Parathyroid adenoma (tissue), 2 donors: ENCODE data around the gene RASL12.

Source experiments
- H2AFZ ChIP-seq: fragments of 300-600 bp; sonication (generic); one replicate; pipeline ENCODE4 v1.7.0; 2017; ENCODE audit warnings: antibody characterized with exemption, mild to moderate bottlenecking
- H3K27ac ChIP-seq: fragments of 300-600 bp; sonication (generic); one replicate; pipeline ENCODE4 v1.7.0; 2017
- H3K27me3 ChIP-seq: fragments of 300-600 bp; sonication (generic); one replicate; pipeline ENCODE4 v1.7.0; 2017; ENCODE audit warnings: low read length; ENCODE audit not compliant: control insufficient read depth, insufficient read depth
- H3K36me3 ChIP-seq: fragments of 300-600 bp; sonication (generic); one replicate; pipeline ENCODE4 v1.7.0; 2017; ENCODE audit warnings: low read length; ENCODE audit not compliant: control insufficient read depth, insufficient read depth
- H3K4me1 ChIP-seq: fragments of 300-600 bp; sonication (generic); one replicate; pipeline ENCODE4 v1.7.0; 2017; ENCODE audit warnings: control low read depth
- H3K4me2 ChIP-seq: fragments of 300-600 bp; sonication (generic); one replicate; pipeline ENCODE4 v1.7.0; 2017; ENCODE audit warnings: low read length
- H3K4me3 ChIP-seq: fragments of 300-600 bp; sonication (generic); one replicate; pipeline ENCODE4 v1.7.0; 2017; ENCODE audit warnings: low read depth, low read length
- H3K79me2 ChIP-seq: fragments of 300-600 bp; sonication (generic); one replicate; pipeline ENCODE4 v1.7.0; 2017; ENCODE audit warnings: control low read depth
- H3K9ac ChIP-seq: fragments of 300-600 bp; sonication (generic); one replicate; pipeline ENCODE4 v1.7.0; 2017; ENCODE audit warnings: mild to moderate bottlenecking
- H3K9me3 ChIP-seq: fragments of 300-600 bp; sonication (generic); one replicate; pipeline ENCODE4 v1.7.0; 2017; ENCODE audit warnings: low read length; ENCODE audit not compliant: control insufficient read depth
- TF ChIP-seq, protein P1 (sequence below): fragments of 300-600 bp; sonication (generic); IDR thresholded peaks from one replicate; pipeline ENCODE4 v1.7.0; 2017; ENCODE audit warnings: antibody characterized with exemption, mild to moderate bottlenecking
- donor health status: primary hyperparathyroidism.

The RASL12 gene

DNA sequence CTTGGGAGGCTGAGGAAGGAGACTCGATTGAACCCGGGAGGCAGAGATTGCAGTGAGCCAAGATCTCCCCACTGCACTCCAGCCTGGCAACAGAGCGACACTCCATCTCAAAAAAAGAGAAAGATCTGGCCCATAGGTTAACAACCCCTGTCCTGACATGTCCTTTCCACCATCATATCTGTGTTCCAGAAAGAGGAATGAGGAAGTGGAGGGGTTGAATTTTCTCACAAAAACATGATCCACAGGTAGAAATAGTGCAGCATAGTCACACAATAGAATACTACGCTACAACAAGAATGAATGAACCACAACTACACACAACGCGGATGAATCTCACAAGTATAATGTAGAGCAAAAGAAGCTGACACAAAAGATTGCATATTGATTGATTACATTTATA, 27.3 kb downstream of the RASL12 start:
- Histone ChIP-seq H3K4me1 (no peaks in the 10 kb centered on the region), H3K27me3 (no peaks in the 10 kb centered on the region), H2AFZ (no peak overlapping the region), H3K9me3 (no peaks in the 10 kb centered on the region), H3K36me3 (no peaks in the 10 kb centered on the region), H3K9ac (no peak overlapping the region), H3K4me3 (no peak overlapping the region), H3K79me2 (no peaks in the 10 kb centered on the region), H3K4me2 (no peak overlapping the region), H3K27ac (no peak overlapping the region)
- TF ChIP-seq, protein P1, sequence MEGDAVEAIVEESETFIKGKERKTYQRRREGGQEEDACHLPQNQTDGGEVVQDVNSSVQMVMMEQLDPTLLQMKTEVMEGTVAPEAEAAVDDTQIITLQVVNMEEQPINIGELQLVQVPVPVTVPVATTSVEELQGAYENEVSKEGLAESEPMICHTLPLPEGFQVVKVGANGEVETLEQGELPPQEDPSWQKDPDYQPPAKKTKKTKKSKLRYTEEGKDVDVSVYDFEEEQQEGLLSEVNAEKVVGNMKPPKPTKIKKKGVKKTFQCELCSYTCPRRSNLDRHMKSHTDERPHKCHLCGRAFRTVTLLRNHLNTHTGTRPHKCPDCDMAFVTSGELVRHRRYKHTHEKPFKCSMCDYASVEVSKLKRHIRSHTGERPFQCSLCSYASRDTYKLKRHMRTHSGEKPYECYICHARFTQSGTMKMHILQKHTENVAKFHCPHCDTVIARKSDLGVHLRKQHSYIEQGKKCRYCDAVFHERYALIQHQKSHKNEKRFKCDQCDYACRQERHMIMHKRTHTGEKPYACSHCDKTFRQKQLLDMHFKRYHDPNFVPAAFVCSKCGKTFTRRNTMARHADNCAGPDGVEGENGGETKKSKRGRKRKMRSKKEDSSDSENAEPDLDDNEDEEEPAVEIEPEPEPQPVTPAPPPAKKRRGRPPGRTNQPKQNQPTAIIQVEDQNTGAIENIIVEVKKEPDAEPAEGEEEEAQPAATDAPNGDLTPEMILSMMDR = no peak

DNA sequence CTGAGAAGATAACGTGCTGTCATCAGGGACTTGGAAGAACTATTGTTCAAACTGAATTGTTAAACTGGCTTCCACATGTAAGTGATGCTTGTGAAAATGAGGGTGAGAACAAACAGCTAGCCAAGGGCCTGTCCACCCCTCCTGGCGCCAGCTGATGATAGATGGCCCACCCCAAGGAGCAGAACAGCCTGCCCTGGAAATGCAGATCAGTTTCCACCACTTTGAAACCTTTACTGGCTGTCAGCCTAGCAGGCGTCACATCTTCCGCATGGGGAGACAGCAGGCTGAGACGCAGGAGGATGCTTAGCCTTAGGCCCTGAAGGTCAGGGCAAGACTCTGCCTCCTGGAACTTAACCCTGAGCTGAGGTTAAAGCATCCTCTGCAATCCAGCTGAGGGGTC, 29.0 kb downstream of the RASL12 start:
- Histone ChIP-seq H3K9me3 (no peaks in the 10 kb centered on the region), H3K4me3 (no peak overlapping the region), H3K79me2 (no peaks in the 10 kb centered on the region), H2AFZ (no peak overlapping the region), H3K36me3 (no peaks in the 10 kb centered on the region), H3K27ac (no peak overlapping the region), H3K4me1 (no peaks in the 10 kb centered on the region), H3K4me2 (no peak overlapping the region), H3K27me3 (no peaks in the 10 kb centered on the region), H3K9ac (no peak overlapping the region)
- TF ChIP-seq, protein P1 = no peak

DNA sequence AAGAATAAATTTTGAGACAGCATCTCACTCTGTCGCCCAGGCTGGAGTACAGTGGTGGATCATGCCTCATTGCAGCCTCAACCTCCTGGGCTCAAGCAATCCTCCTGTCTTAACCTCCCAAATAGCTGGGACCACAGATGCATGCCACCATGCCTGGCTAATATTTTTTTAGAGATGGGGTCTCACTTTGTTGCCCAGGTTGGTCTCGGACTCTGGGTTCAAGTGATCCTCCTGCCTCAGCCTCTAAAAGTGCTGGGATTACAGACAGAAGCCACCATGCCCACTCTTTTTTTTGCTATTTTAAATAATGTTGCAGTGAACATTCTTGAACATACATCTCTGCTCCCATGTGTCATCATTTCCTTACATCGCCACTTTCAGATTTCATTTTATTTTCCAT, 29.4 kb downstream of the RASL12 start:
- Histone ChIP-seq H3K27ac (no peak overlapping the region), H3K9me3 (no peaks in the 10 kb centered on the region)
- TF ChIP-seq, protein P1 = no peak

DNA sequence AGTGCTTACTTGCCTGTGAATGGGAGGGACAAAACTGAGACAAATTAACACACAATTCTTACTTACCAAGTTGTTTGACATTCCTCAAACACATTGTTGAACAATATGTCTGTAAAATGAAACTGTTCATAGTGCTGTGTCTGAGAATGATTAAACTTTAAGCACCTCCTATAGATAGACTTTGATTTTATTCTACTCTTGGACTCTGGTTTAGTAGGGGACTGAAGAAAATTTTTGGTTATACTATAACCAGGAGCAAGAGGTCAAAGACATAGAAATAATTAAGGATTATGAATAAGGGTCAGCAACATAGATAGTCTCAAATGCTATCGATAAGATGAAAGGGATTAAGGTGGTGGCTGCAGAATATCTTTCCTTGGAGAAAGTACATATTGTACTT, 30.5 kb downstream of the RASL12 start:
- H3K36me3 ChIP-seq = no peaks in the 10 kb centered on the region
- no peak overlapping the region for H3K9ac ChIP-seq
- H3K4me1 ChIP-seq = no peaks in the 10 kb centered on the region
- H2AFZ ChIP-seq = no peak overlapping the region
- H3K27ac ChIP-seq = no peak overlapping the region
- no peak overlapping the region for H3K4me3 ChIP-seq
- H3K79me2 ChIP-seq = no peaks in the 10 kb centered on the region
- no peaks in the 10 kb centered on the region for H3K27me3 ChIP-seq
- no peaks in the 10 kb centered on the region for H3K9me3 ChIP-seq
- TF ChIP-seq, protein P1 = no peak
- no peak overlapping the region for H3K4me2 ChIP-seq

More for the DNA sequence above, 29.4 kb downstream of the RASL12 start:
- H3K4me3 ChIP-seq = no peak overlapping the region
- no peaks in the 10 kb centered on the region for H3K79me2 ChIP-seq
- no peaks in the 10 kb centered on the region for H3K36me3 ChIP-seq
- H2AFZ ChIP-seq = no peak overlapping the region
- no peak overlapping the region for H3K4me2 ChIP-seq
- H3K27me3 ChIP-seq = no peaks in the 10 kb centered on the region
- H3K4me1 ChIP-seq = no peaks in the 10 kb centered on the region
- H3K9ac ChIP-seq = no peak overlapping the region

DNA sequence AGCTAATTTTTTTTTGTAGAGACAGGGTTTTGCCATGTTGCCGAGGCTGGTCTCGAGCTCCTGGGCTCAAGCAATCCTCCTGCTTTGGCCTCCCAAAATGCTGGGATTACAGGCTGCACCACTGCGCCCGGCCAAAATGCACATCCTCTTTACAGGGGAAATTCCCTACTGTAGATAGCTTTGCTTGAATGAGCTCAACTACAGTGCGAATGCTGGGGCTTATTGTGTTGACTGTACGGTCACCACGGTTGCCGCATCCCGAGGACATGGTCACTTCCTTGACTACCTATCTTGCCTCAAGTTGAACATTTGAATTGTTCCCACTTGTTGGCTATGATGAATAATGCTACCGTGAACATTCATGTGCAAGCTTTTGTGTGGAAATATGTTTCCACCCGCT, 33.1 kb downstream of the RASL12 start:
- Histone ChIP-seq H3K9ac (no peak overlapping the region), H3K27ac (no peak overlapping the region), H3K79me2 (no peaks in the 10 kb centered on the region), H3K9me3 (no peaks in the 10 kb centered on the region), H3K27me3 (no peaks in the 10 kb centered on the region), H3K4me1 (no peaks in the 10 kb centered on the region), H3K4me2 (no peak overlapping the region), H3K36me3 (no peaks in the 10 kb centered on the region), H3K4me3 (no peak overlapping the region), H2AFZ (no peak overlapping the region)
- TF ChIP-seq, protein P1 = no peak
